SU-DHL-6 (cell line): ENCODE data around the gene USB1.

Source experiments
- EZH2phosphoT487 ChIP-seq: fragments of 200-600 bp; sonication (generic), shearing (Covaris generic); conservative IDR thresholded peaks from 2 replicates; pipeline ENCODE4 v1.6.1; 2018; ENCODE audit warnings: mild to moderate bottlenecking, antibody characterized with exemption, low read length, moderate library complexity, mixed read lengths
- TF ChIP-seq, protein P1 (sequence below): fragments of 200-600 bp; sonication (generic); IDR thresholded peaks from one replicate; pipeline ENCODE4 v1.5.1; 2017; ENCODE audit warnings: antibody characterized with exemption, mild to moderate bottlenecking, low read length, moderate library complexity; ENCODE audit not compliant: insufficient read depth, poor library complexity, severe bottlenecking

DNA sequence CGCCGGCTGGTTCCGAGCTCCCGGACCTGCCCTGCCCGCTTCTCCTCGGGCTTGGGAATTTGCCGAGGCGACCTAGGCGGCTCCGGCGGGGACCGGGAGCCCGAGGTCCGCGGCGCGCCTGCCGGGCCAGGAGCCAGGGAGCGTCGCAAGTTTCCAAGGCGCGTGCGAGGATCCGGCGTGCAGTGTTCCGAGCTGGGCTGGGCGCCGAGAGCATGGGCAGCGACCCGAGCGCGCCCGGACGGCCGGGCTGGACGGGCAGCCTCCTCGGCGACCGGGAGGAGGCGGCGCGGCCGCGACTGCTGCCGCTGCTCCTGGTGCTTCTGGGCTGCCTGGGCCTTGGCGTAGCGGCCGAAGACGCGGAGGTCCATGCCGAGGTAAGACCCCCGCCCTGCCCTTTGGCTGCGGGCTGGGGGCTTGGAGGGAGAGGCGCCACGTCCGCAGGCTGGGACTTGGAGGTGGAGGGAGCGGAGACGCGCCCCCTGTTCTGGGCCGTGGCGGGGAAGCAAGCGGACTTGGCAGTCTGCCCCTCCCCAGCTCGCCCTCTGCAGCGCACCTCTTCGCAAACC is 25.0 kb downstream of the USB1 start:
- TF ChIP-seq, protein P1, sequence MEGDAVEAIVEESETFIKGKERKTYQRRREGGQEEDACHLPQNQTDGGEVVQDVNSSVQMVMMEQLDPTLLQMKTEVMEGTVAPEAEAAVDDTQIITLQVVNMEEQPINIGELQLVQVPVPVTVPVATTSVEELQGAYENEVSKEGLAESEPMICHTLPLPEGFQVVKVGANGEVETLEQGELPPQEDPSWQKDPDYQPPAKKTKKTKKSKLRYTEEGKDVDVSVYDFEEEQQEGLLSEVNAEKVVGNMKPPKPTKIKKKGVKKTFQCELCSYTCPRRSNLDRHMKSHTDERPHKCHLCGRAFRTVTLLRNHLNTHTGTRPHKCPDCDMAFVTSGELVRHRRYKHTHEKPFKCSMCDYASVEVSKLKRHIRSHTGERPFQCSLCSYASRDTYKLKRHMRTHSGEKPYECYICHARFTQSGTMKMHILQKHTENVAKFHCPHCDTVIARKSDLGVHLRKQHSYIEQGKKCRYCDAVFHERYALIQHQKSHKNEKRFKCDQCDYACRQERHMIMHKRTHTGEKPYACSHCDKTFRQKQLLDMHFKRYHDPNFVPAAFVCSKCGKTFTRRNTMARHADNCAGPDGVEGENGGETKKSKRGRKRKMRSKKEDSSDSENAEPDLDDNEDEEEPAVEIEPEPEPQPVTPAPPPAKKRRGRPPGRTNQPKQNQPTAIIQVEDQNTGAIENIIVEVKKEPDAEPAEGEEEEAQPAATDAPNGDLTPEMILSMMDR = no peak
- TF ChIP-seq EZH2phosphoT487 = no peak
